Vagina (tissue), 2 donors: ENCODE results near the gene MMP23B. TPM values are rescaled to one million over a fixed set of nuclear protein-coding genes. Genes with fewer than 3 reads are reported as not detected.

ENCODE experiments used
- DNase-seq, 2 donors: peaks; one replicate each; pipeline ENCODE4 v3.0.0-alpha.2; 2017; ENCODE audit errors: extremely low spot score in 2 of 2
- H3K27ac ChIP-seq: fragments of 200-600 bp; sonication (generic); one replicate; pipeline ENCODE4 v1.5.1; 2019
- H3K27me3 ChIP-seq: fragments of 200-600 bp; sonication (generic); one replicate; pipeline ENCODE4 v1.5.1; 2019
- H3K36me3 ChIP-seq, 2 donors: fragments of 200-600 bp; sonication (generic); one replicate each; pipeline ENCODE4 v1.5.1; 2017 to 2019
- H3K4me1 ChIP-seq: fragments of 200-600 bp; sonication (generic); one replicate; pipeline ENCODE4 v1.5.1; 2019
- H3K4me3 ChIP-seq, 2 donors: fragments of 200-600 bp; sonication (generic); 1 replicate in 1 of 2; 2 replicates in 1 of 2; pipeline ENCODE4 v1.5.1; 2016 to 2019
- H3K9me3 ChIP-seq: fragments of 200-600 bp; sonication (generic); one replicate; pipeline ENCODE4 v1.5.1; 2019
- CTCF ChIP-seq, 3 experiments: fragments of 450-650 bp in 2 of 3; fragments of 200-600 bp in 1 of 3; sonication (generic) in 1 of 3; IDR thresholded peaks; one replicate each; pipeline ENCODE4 v1.5.1; 2017 to 2019; ENCODE audit warnings: antibody characterized with exemption in 3 of 3, mild to moderate bottlenecking in 2 of 3, moderate library complexity in 2 of 3
- POLR2A ChIP-seq, 2 donors: fragments of 450-650 bp; IDR thresholded peaks; one replicate each; pipeline ENCODE4 v1.6.1; 2017; ENCODE audit warnings: antibody characterized with exemption in 2 of 2, mild to moderate bottlenecking in 2 of 2, moderate library complexity in 2 of 2
- POLR2AphosphoS5 ChIP-seq, 2 donors: sonication (generic); formaldehyde crosslinking; IDR thresholded peaks; one replicate each; pipeline ENCODE4 v1.9.0; 2017; ENCODE audit warnings: antibody characterized with exemption in 2 of 2, mild to moderate bottlenecking in 2 of 2, low read depth in 1 of 2; ENCODE audit not compliant: insufficient read depth in 1 of 2
- intact Hi-C: fragments of 100-400 bp; cut with DNase I; formaldehyde crosslinking; loops from one replicate; pipeline ENCODE4 v1.15.1; 2023
- total RNA-seq: library from RNA; depleted of rRNA; stranded (reverse); fragments of >200 nt; gene quantifications from one replicate; pipeline ENCODE4 v1.2.3, GENCODE V29; 2016

MMP23B gene
- total RNA-seq, 1 donor from 2014 or later = 42.7 TPM

GRCh38 chr1:1665815-1666251, 33.9 kb downstream of the MMP23B start:
- TF ChIP-seq POLR2AphosphoS5 (IDR thresholded peaks at IDR 0.05; ENCODE audit: insufficient read depth in 1 of 2, low read depth in 1 of 2) (no peak), POLR2A (IDR thresholded peaks at IDR 0.05) (no peak), CTCF (IDR thresholded peaks at IDR 0.05) (no peak)
- Histone ChIP-seq H3K27me3 (no peaks in the 10 kb centered on the region), H3K4me1 (peaks cover 9% of the 10 kb centered on the region), H3K36me3 (peaks cover 0 to 56% of the 10 kb centered on the region in 2 donors), H3K4me3 (no peak overlapping the region), H3K27ac (no peak overlapping the region), H3K9me3 (no peaks in the 10 kb centered on the region)
- intact Hi-C loops = no loop called here
- DNase-seq = no peak

GRCh38 chr1:1666526-1666925, 34.6 kb downstream of the MMP23B start:
- intact Hi-C loops = no loop called here
- H3K27ac ChIP-seq = no peak overlapping the region
- no peak overlapping the region for H3K4me3 ChIP-seq
- TF ChIP-seq CTCF (IDR thresholded peaks at IDR 0.05) (no peak), POLR2AphosphoS5 (IDR thresholded peaks at IDR 0.05; ENCODE audit: insufficient read depth in 1 of 2, low read depth in 1 of 2) (no peak), POLR2A (IDR thresholded peaks at IDR 0.05) (no peak)
- no peaks in the 10 kb centered on the region for H3K27me3 ChIP-seq
- no peak for DNase-seq
- peaks cover 9% of the 10 kb centered on the region for H3K4me1 ChIP-seq
- peaks cover 0 to 63% of the 10 kb centered on the region in 2 donors for H3K36me3 ChIP-seq
- H3K9me3 ChIP-seq = no peaks in the 10 kb centered on the region

GRCh38 chr1:1669468-1670440, 37.8 kb downstream of the MMP23B start:
- intact Hi-C loops = no loop called here
- H3K9me3 ChIP-seq = no peaks in the 10 kb centered on the region
- no peaks in the 10 kb centered on the region for H3K27me3 ChIP-seq
- DNase-seq = no peak
- no peak overlapping the region for H3K27ac ChIP-seq
- no peak overlapping the region for H3K4me3 ChIP-seq
- no peak for TF ChIP-seq POLR2A (IDR thresholded peaks at IDR 0.05)
- no peak for TF ChIP-seq POLR2AphosphoS5 (IDR thresholded peaks at IDR 0.05; ENCODE audit: insufficient read depth in 1 of 2, low read depth in 1 of 2)
- TF ChIP-seq CTCF (IDR thresholded peaks at IDR 0.05) = no peak
- no peaks in the 10 kb centered on the region for H3K4me1 ChIP-seq
- H3K36me3 ChIP-seq = peaks cover 0 to 80% of the 10 kb centered on the region in 2 donors

GRCh38 chr1:1670866-1671265, 38.9 kb downstream of the MMP23B start:
- TF ChIP-seq POLR2A (IDR thresholded peaks at IDR 0.05) (no peak), POLR2AphosphoS5 (IDR thresholded peaks at IDR 0.05; ENCODE audit: insufficient read depth in 1 of 2, low read depth in 1 of 2) (no peak), CTCF (IDR thresholded peaks at IDR 0.05) (no peak)
- H3K27ac ChIP-seq = no peak overlapping the region
- no peaks in the 10 kb centered on the region for H3K9me3 ChIP-seq
- no peaks in the 10 kb centered on the region for H3K4me1 ChIP-seq
- peaks cover 0 to 74% of the 10 kb centered on the region in 2 donors for H3K36me3 ChIP-seq
- H3K27me3 ChIP-seq = no peaks in the 10 kb centered on the region
- no peak for DNase-seq
- intact Hi-C loops = no loop called here
- no peak overlapping the region for H3K4me3 ChIP-seq
